HG03469 (cell line): ENCODE results near the gene PTPRZ1.

Experiments used
- ATAC-seq: cut with Tn5 transposase; IDR thresholded peaks from one replicate; pipeline ENCODE4 v1.9.1; 2021; ENCODE audit warnings: mild to moderate bottlenecking, moderate library complexity, moderate number of reproducible peaks; ENCODE audit not compliant: unreplicated experiment

The PTPRZ1 gene

GRCh38 chr7:122103064-122103463 is 230.1 kb downstream of the PTPRZ1 start:
- no peak for ATAC-seq
